Endodermal cell (in vitro differentiated cells): ENCODE results near the gene TLR7. TPM values are rescaled to one million over a fixed set of nuclear protein-coding genes. Genes with fewer than 3 reads are reported as not detected.

Source experiments
- DNase-seq: peaks from one replicate; pipeline ENCODE4 v3.0.0-alpha.2; 2017
- H3K27ac ChIP-seq: 2 replicates; pipeline ENCODE4 v1.5.1; 2013; ENCODE audit warnings: mild to moderate bottlenecking, low read depth, low read length, moderate library complexity
- H3K27me3 ChIP-seq: 2 replicates; pipeline ENCODE4 v1.6.1; 2013; ENCODE audit warnings: mild to moderate bottlenecking, low read length, moderate library complexity; ENCODE audit not compliant: insufficient read depth, control insufficient read depth, poor library complexity, severe bottlenecking
- H3K36me3 ChIP-seq: 2 replicates; pipeline ENCODE4 v1.7.0; 2013; ENCODE audit warnings: mild to moderate bottlenecking, low read length, moderate library complexity; ENCODE audit not compliant: control insufficient read depth, insufficient read depth
- H3K4me1 ChIP-seq: one replicate; pipeline ENCODE4 v1.7.0; 2013; ENCODE audit warnings: low read length; ENCODE audit not compliant: control insufficient read depth, insufficient read depth
- H3K4me3 ChIP-seq: 2 replicates; pipeline ENCODE4 v1.5.1; 2013; ENCODE audit warnings: mild to moderate bottlenecking, low read length, moderate library complexity
- H3K9ac ChIP-seq: 2 replicates; pipeline ENCODE4 v1.6.1; 2013; ENCODE audit warnings: mild to moderate bottlenecking, low read length, moderate library complexity; ENCODE audit not compliant: poor library complexity, severe bottlenecking; ENCODE audit errors: extremely low read depth
- H3K9me3 ChIP-seq: 2 replicates; pipeline ENCODE4 v1.6.1; 2013; ENCODE audit warnings: mild to moderate bottlenecking, low read length, moderate library complexity; ENCODE audit not compliant: control insufficient read depth
- H3K27ac Mint-ChIP-seq: 2 replicates; pipeline ENCODE4 v1.8.0; 2020; ENCODE audit warnings: mixed read lengths
- H3K27me3 Mint-ChIP-seq: 2 replicates; pipeline ENCODE4 v1.8.0; 2021; ENCODE audit warnings: mild to moderate bottlenecking, mixed read lengths; ENCODE audit not compliant: insufficient read depth
- H3K36me3 Mint-ChIP-seq: 2 replicates; pipeline ENCODE4 v1.8.0; 2020; ENCODE audit warnings: low read depth, mixed read lengths
- H3K4me1 Mint-ChIP-seq: 2 replicates; pipeline ENCODE4 v1.8.0; 2020; ENCODE audit warnings: mixed read lengths
- H3K4me3 Mint-ChIP-seq: 2 replicates; pipeline ENCODE4 v1.8.0; 2020; ENCODE audit warnings: mild to moderate bottlenecking, moderate library complexity, mixed read lengths
- H3K9me3 Mint-ChIP-seq: 2 replicates; pipeline ENCODE4 v1.8.0; 2020; ENCODE audit warnings: mild to moderate bottlenecking, mixed read lengths
- CTCF ChIP-seq: fragments of 200-600 bp; sonication (generic); conservative IDR thresholded peaks from 2 replicates; pipeline ENCODE4 v1.5.0; 2021; ENCODE audit warnings: antibody characterized with exemption, mild to moderate bottlenecking
- WGBS, 2 experiments: methylation state at CpG; one replicate each; pipeline versions ENCODE4 v1.1.5 to v1.1.7; 2013; ENCODE audit warnings: missing lambda C conversion rate in 2 of 2, mixed read lengths in 1 of 2; ENCODE audit not compliant: insufficient coverage in 1 of 2, insufficient read length in 1 of 2; 5-methylcytosine and 5-hydroxymethylcytosine counted together
- total RNA-seq, 2 donors: library from RNA; stranded (reverse); fragmentation: NEBNext Ultra II Directional in 1 of 2; extraction: Animal tissue kit (Norgen Biotek cat#: 25700) in 1 of 2; gene quantifications; 2 replicates in 1 of 2; 3 replicates in 1 of 2; pipeline ENCODE4 v1.2.1, GENCODE V29; 2021

Gene TLR7
- total RNA-seq, 2 donors from 2014 or later, result not detected

- H3K27me3 Mint-ChIP-seq, result no peaks in the 10 kb centered on the region
- H3K9ac ChIP-seq, result no peak within 1 kb of the TSS
- H3K36me3 Mint-ChIP-seq, result no peaks in the 10 kb centered on the region
- H3K4me1 ChIP-seq, result no peaks in the 10 kb centered on the region
- no peaks in the 10 kb centered on the region for H3K9me3 ChIP-seq
- H3K27ac ChIP-seq, result no peak within 1 kb of the TSS
- TF ChIP-seq CTCF, result no peak
- no peak within 1 kb of the TSS for H3K4me3 Mint-ChIP-seq
- H3K4me1 Mint-ChIP-seq, result no peaks in the 10 kb centered on the region
- H3K36me3 ChIP-seq, result no peaks in the 10 kb centered on the region
- H3K27ac Mint-ChIP-seq, result no peak within 1 kb of the TSS
- no peaks in the 10 kb centered on the region for H3K27me3 ChIP-seq
- peaks cover 67% of the 10 kb centered on the region for H3K9me3 Mint-ChIP-seq
- no peak for DNase-seq
- no peak within 1 kb of the TSS for H3K4me3 ChIP-seq
- WGBS, 2 experiments, result 95% methylated on average over 4 to 12 of the region's 15 CpGs
These were observed 39.3 kb downstream of the TLR7 start, which contains the start of gene TLR8 for GRCh38 chrX:12906046-12906761. Gene TLR8, plus strand, starts transcription at chrX:12906620. Its CDS starts 87 bp downstream, at chrX:12906707.

- no peak overlapping the region for H3K27ac ChIP-seq
- H3K36me3 Mint-ChIP-seq, result no peaks in the 10 kb centered on the region
- 84 to 100% methylated on average over 2 to 10 of the region's 10 CpGs for WGBS, 2 experiments
- no peaks in the 10 kb centered on the region for H3K27me3 Mint-ChIP-seq
- H3K4me1 Mint-ChIP-seq, result no peaks in the 10 kb centered on the region
- no peaks in the 10 kb centered on the region for H3K27me3 ChIP-seq
- peaks cover 64% of the 10 kb centered on the region for H3K9me3 Mint-ChIP-seq
- H3K36me3 ChIP-seq, result no peaks in the 10 kb centered on the region
- H3K4me3 ChIP-seq, result no peak overlapping the region
- H3K9ac ChIP-seq, result no peak overlapping the region
- no peak overlapping the region for H3K27ac Mint-ChIP-seq
- TF ChIP-seq CTCF, result no peak
- DNase-seq, result no peak
- no peak overlapping the region for H3K4me3 Mint-ChIP-seq
- no peaks in the 10 kb centered on the region for H3K4me1 ChIP-seq
- no peaks in the 10 kb centered on the region for H3K9me3 ChIP-seq
These were observed 43.7 kb downstream of the TLR7 start for GRCh38 chrX:12910423-12911121.

GRCh38 chrX:12911122-12911470 lies 44.2 kb downstream of the TLR7 start:
- no peak for DNase-seq
- Mint-ChIP-seq H3K27me3 (no peaks in the 10 kb centered on the region), H3K9me3 (peaks cover 59% of the 10 kb centered on the region), H3K4me1 (no peaks in the 10 kb centered on the region), H3K4me3 (no peak overlapping the region), H3K36me3 (no peaks in the 10 kb centered on the region), H3K27ac (no peak overlapping the region)
- Histone ChIP-seq H3K27me3 (no peaks in the 10 kb centered on the region), H3K36me3 (no peaks in the 10 kb centered on the region), H3K9ac (no peak overlapping the region), H3K4me1 (no peaks in the 10 kb centered on the region), H3K27ac (no peak overlapping the region), H3K4me3 (no peak overlapping the region), H3K9me3 (no peaks in the 10 kb centered on the region)
- 100% methylated on average over 2 of the region's 2 CpGs; no CpG with 5 or more reads in 1 of the 2 experiments for WGBS, 2 experiments
- no peak for TF ChIP-seq CTCF
